ENCODE measurements around the gene KIAA1755.

Gene KIAA1755

GRCh38 chr20:38184101-38184500, 76.4 kb downstream of the KIAA1755 start:
- peak; percentile 23 for DNase-seq (ENCODE audit: low spot score)

- DNase-seq (ENCODE audit: low spot score), result no peak
These were observed 78.6 kb downstream of the KIAA1755 start for GRCh38 chr20:38181971-38182370.

- DNase-seq (ENCODE audit: low spot score), result no peak
These were observed 79.2 kb downstream of the KIAA1755 start for GRCh38 chr20:38181207-38181801.

- DNase-seq (ENCODE audit: low spot score), result no peak
These were observed 79.8 kb downstream of the KIAA1755 start for GRCh38 chr20:38180781-38181180.

GRCh38 chr20:38179846-38180245, 80.7 kb downstream of the KIAA1755 start:
- DNase-seq (ENCODE audit: low spot score), result no peak

- DNase-seq (ENCODE audit: low spot score), result no peak
These were observed 82.0 kb downstream of the KIAA1755 start for GRCh38 chr20:38178581-38178980.

- no peak for DNase-seq (ENCODE audit: low spot score)
These were observed 82.5 kb downstream of the KIAA1755 start for GRCh38 chr20:38178065-38178491.

GRCh38 chr20:38177201-38177600, 83.3 kb downstream of the KIAA1755 start:
- DNase-seq (ENCODE audit: low spot score), result no peak

GRCh38 chr20:38175304-38176180, 85.0 kb downstream of the KIAA1755 start:
- DNase-seq (ENCODE audit: low spot score), result no peak

- no peak for DNase-seq (ENCODE audit: low spot score)
These were observed 87.0 kb downstream of the KIAA1755 start for GRCh38 chr20:38173237-38174156.

GRCh38 chr20:38172408-38172807, 88.1 kb downstream of the KIAA1755 start:
- DNase-seq (ENCODE audit: low spot score), result no peak

GRCh38 chr20:38171675-38172043, 88.9 kb downstream of the KIAA1755 start:
- no peak for DNase-seq (ENCODE audit: low spot score)

GRCh38 chr20:38170826-38171674, 89.5 kb downstream of the KIAA1755 start:
- DNase-seq (ENCODE audit: low spot score), result no peak

- DNase-seq (ENCODE audit: low spot score), result no peak
These were observed 90.2 kb downstream of the KIAA1755 start for GRCh38 chr20:38170219-38170825.

- no peak for DNase-seq (ENCODE audit: low spot score)
These were observed 90.8 kb downstream of the KIAA1755 start for GRCh38 chr20:38169636-38170193.

GRCh38 chr20:38168791-38169589, 91.5 kb downstream of the KIAA1755 start:
- no peak for DNase-seq (ENCODE audit: low spot score)

GRCh38 chr20:38167851-38168760, 92.4 kb downstream of the KIAA1755 start:
- no peak for DNase-seq (ENCODE audit: low spot score)

- no peak for DNase-seq (ENCODE audit: low spot score)
These were observed 93.1 kb downstream of the KIAA1755 start for GRCh38 chr20:38167328-38167850.
